H1 (cell line): ENCODE results near the gene PTPN2. TPM values are rescaled to one million over a fixed set of nuclear protein-coding genes. Genes with fewer than 3 reads are reported as not detected.

Experiments used
- CTCF ChIA-PET: fragments of 300-600 bp; sonication (Branson Sonifier 250); formaldehyde crosslinking; loops from one replicate; lab custom pipeline; 2021; ENCODE audit not compliant: partially characterized antibody; lab: Charles Lee
- POLR2A ChIA-PET: fragments of 300-600 bp; sonication (Branson Sonifier 250); formaldehyde crosslinking; loops from one replicate; lab custom pipeline; 2021; ENCODE audit warnings: inconsistent platforms; ENCODE audit not compliant: partially characterized antibody; lab: Charles Lee
- DNase-seq, 2 experiments: peaks; one replicate each; pipeline versions ENCODE4 v3.0.0 to v3.0.0-alpha.2; 2010 to 2022; ENCODE audit warnings: low spot score in 2 of 2, low read depth in 1 of 2, mixed read lengths in 1 of 2
- FAIRE-seq: peaks from 2 replicates; lab custom pipeline; 2011; peaks lifted over from hg19 to GRCh38; lab: Jason Lieb, UNC
- H2AFZ ChIP-seq: 2 replicates; pipeline ENCODE4 v1.8.1; 2012; ENCODE audit warnings: low read length, inconsistent platforms
- H2AK5ac ChIP-seq: 2 replicates; pipeline ENCODE4 v1.6.1; 2013; ENCODE audit warnings: low read depth, low read length
- H2BK120ac ChIP-seq: replicated peaks from 2 replicates; pipeline ENCODE3; 2013; ENCODE audit warnings: low read depth, low read length, inconsistent platforms
- H2BK12ac ChIP-seq: 2 replicates; pipeline ENCODE4 v1.6.1; 2013; ENCODE audit warnings: low read depth, low read length
- H2BK15ac ChIP-seq: 2 replicates; pipeline ENCODE4 v1.6.1; 2013; ENCODE audit warnings: low read length
- H2BK20ac ChIP-seq: 2 replicates; pipeline ENCODE4 v1.6.1; 2013; ENCODE audit warnings: low read length
- H2BK5ac ChIP-seq: 2 replicates; pipeline ENCODE4 v1.6.1; 2013; ENCODE audit warnings: low read depth, low read length
- H3K14ac ChIP-seq: 2 replicates; pipeline ENCODE4 v1.6.1; 2013; ENCODE audit warnings: inconsistent platforms; ENCODE audit not compliant: insufficient read length
- H3K18ac ChIP-seq: 2 replicates; pipeline ENCODE4 v1.6.1; 2013; ENCODE audit warnings: low read length; ENCODE audit errors: extremely low read depth
- H3K23ac ChIP-seq: 2 replicates; pipeline ENCODE4 v1.6.1; 2013; ENCODE audit warnings: inconsistent platforms; ENCODE audit not compliant: insufficient read length
- H3K23me2 ChIP-seq: 2 replicates; pipeline ENCODE4 v1.6.1; 2013; ENCODE audit warnings: low read depth, low read length
- H3K27ac ChIP-seq: 2 replicates; pipeline ENCODE4 v1.6.1; 2011; ENCODE audit warnings: low read depth, low read length, inconsistent platforms
- H3K27me3 ChIP-seq, 4 experiments: replicated peaks in 1 of 4; 1 replicate in 1 of 4; 2 replicates in 3 of 4; pipeline versions ENCODE4 v1.6.1 to v1.8.1; 2011 to 2013; ENCODE audit warnings: low read length in 3 of 4, mild to moderate bottlenecking in 3 of 4, inconsistent platforms in 2 of 4, mixed read lengths in 2 of 4, moderate library complexity in 1 of 4; ENCODE audit not compliant: control insufficient read depth in 3 of 4, insufficient read depth in 3 of 4; ENCODE audit errors: extremely low read depth in 1 of 4
- H3K36me3 ChIP-seq, 4 experiments: 2 replicates each; pipeline versions ENCODE4 v1.6.1 to v1.8.1; 2011 to 2013; ENCODE audit warnings: mild to moderate bottlenecking in 4 of 4, low read length in 3 of 4, moderate library complexity in 2 of 4, control low read depth in 1 of 4, inconsistent platforms in 1 of 4; ENCODE audit not compliant: insufficient read depth in 4 of 4, control insufficient read depth in 2 of 4
- H3K4ac ChIP-seq: replicated peaks from 2 replicates; pipeline ENCODE3; 2013; ENCODE audit warnings: low read length, low read depth, mixed read lengths, inconsistent platforms; ENCODE audit not compliant: insufficient read length
- H3K4me1 ChIP-seq, 4 experiments: replicated peaks in 1 of 4; 1 replicate in 1 of 4; 2 replicates in 3 of 4; pipeline versions ENCODE4 v1.6.1 to v1.8.1; 2011 to 2013; ENCODE audit warnings: low read length in 3 of 4, inconsistent platforms in 2 of 4, mixed read lengths in 1 of 4; ENCODE audit not compliant: insufficient read depth in 4 of 4, control insufficient read depth in 3 of 4
- H3K4me2 ChIP-seq, 2 experiments: 2 replicates each; pipeline versions ENCODE4 v1.6.1 to v1.8.1; 2011 to 2013; ENCODE audit warnings: low read depth in 2 of 2, low read length in 2 of 2, control low read depth in 1 of 2, inconsistent platforms in 1 of 2, mild to moderate bottlenecking in 1 of 2; ENCODE audit not compliant: insufficient read depth in 1 of 2
- H3K4me3 ChIP-seq, 4 experiments: fragments of 200-600, 300-600 bp in 1 of 4; sonication (generic), shearing (Covaris generic), sonication (Bioruptor Twin) in 1 of 4; 2 replicates each; pipeline versions ENCODE4 v1.5.1 to v1.8.1; 2011 to 2016; ENCODE audit warnings: low read length in 4 of 4, low read depth in 3 of 4, control low read depth in 2 of 4, inconsistent platforms in 2 of 4, mild to moderate bottlenecking in 2 of 4, mixed read lengths in 1 of 4, moderate library complexity in 1 of 4; ENCODE audit not compliant: insufficient read depth in 2 of 4; ENCODE audit errors: extremely low read depth in 1 of 4
- H3K56ac ChIP-seq: replicated peaks from 2 replicates; pipeline ENCODE3; 2013; ENCODE audit warnings: low read depth, mild to moderate bottlenecking, mixed read lengths, low read length, inconsistent platforms; ENCODE audit not compliant: insufficient read length
- H3K79me1 ChIP-seq: 2 replicates; pipeline ENCODE4 v1.6.1; 2013; ENCODE audit warnings: low read depth, low read length, control low read depth
- H3K79me2 ChIP-seq, 2 experiments: 2 replicates each; pipeline versions ENCODE4 v1.6.1 to v1.8.1; 2012 to 2013; ENCODE audit warnings: low read length in 2 of 2, mild to moderate bottlenecking in 2 of 2, inconsistent platforms in 1 of 2; ENCODE audit not compliant: insufficient read depth in 2 of 2, control insufficient read depth in 1 of 2
- H3K9ac ChIP-seq, 4 experiments: replicated peaks in 1 of 4; 1 replicate in 1 of 4; 2 replicates in 3 of 4; pipeline versions ENCODE4 v1.6.1 to v1.8.1; 2011 to 2013; ENCODE audit warnings: low read depth in 3 of 4, low read length in 3 of 4, control low read depth in 2 of 4, mild to moderate bottlenecking in 2 of 4, moderate library complexity in 2 of 4, inconsistent platforms in 1 of 4; ENCODE audit errors: extremely low read depth in 1 of 4
- H3K9me3 ChIP-seq, 2 experiments: 2 replicates each; pipeline versions ENCODE4 v1.6.1 to v1.8.1; 2012 to 2013; ENCODE audit warnings: mild to moderate bottlenecking in 2 of 2, moderate library complexity in 2 of 2, control low read depth in 1 of 2, inconsistent platforms in 1 of 2, low read depth in 1 of 2, low read length in 1 of 2, mixed read lengths in 1 of 2; ENCODE audit not compliant: insufficient read depth in 2 of 2
- H4K20me1 ChIP-seq, 2 experiments: replicated peaks in 1 of 2; 2 replicates each; pipeline versions ENCODE3 to v1.8.1; 2011 to 2013; ENCODE audit warnings: inconsistent platforms in 2 of 2, low read length in 2 of 2, mild to moderate bottlenecking in 1 of 2; ENCODE audit not compliant: insufficient read depth in 2 of 2, control insufficient read depth in 1 of 2
- H4K5ac ChIP-seq: 2 replicates; pipeline ENCODE4 v1.6.1; 2013; ENCODE audit warnings: low read length, low read depth, mixed read lengths, inconsistent platforms; ENCODE audit not compliant: insufficient read length
- H4K8ac ChIP-seq: 2 replicates; pipeline ENCODE4 v1.8.0; 2013; ENCODE audit warnings: mild to moderate bottlenecking, moderate library complexity, low read length, inconsistent platforms; ENCODE audit not compliant: insufficient read depth; ENCODE audit errors: extremely low read depth
- H4K91ac ChIP-seq: replicated peaks from 2 replicates; pipeline ENCODE3; 2013; ENCODE audit warnings: low read length, mixed read lengths, inconsistent platforms; ENCODE audit not compliant: insufficient read length
- CBX8 ChIP-seq: fragments of 300-800, 300-1000 bp; sonication (generic); IDR thresholded peaks from 2 replicates; pipeline ENCODE4 v1.7.1; 2016; ENCODE audit warnings: low read depth, low read length, borderline replicate concordance
- MAFK ChIP-seq: IDR thresholded peaks from 2 replicates; pipeline ENCODE4 v1.6.1; 2012; ENCODE audit warnings: low read depth, mild to moderate bottlenecking, improper control_type of control experiment, low read length
- MAX ChIP-seq: IDR thresholded peaks from 2 replicates; pipeline ENCODE4 v1.6.1; 2012; ENCODE audit warnings: inconsistent platforms
- RFX5 ChIP-seq: IDR thresholded peaks from 2 replicates; pipeline ENCODE4 v1.6.1; 2011; ENCODE audit warnings: low read depth, low read length, improper control_type of control experiment, borderline replicate concordance
- SIX5 ChIP-seq: IDR thresholded peaks from 2 replicates; pipeline ENCODE4 v1.6.1; 2011; ENCODE audit warnings: mild to moderate bottlenecking, low read depth, low read length
- YY1 ChIP-seq: IDR thresholded peaks from 2 replicates; pipeline ENCODE4 v1.6.1; 2011; ENCODE audit warnings: low read depth, mild to moderate bottlenecking, low read length
- WGBS, 2 experiments: shearing (Covaris generic) in 1 of 2; methylation state at CpG; one replicate each; pipeline versions ENCODE4 v1.1.6 to v1.1.7; 2013 to 2015; ENCODE audit warnings: low lambda C conversion rate in 2 of 2, mixed read lengths in 2 of 2, inconsistent platforms in 1 of 2, low coverage in 1 of 2, missing lambda C conversion rate in 1 of 2; ENCODE audit not compliant: insufficient replicate concordance in 2 of 2, insufficient coverage in 1 of 2, insufficient read length in 1 of 2; ENCODE audit errors: extremely low coverage in 1 of 2, missing lambda C conversion rate in 1 of 2; 5-methylcytosine and 5-hydroxymethylcytosine counted together
- polyA plus RNA-seq, 7 experiments: library from polyadenylated mRNA; depleted of rRNA in 3 of 7; stranded (reverse) in 5 of 7; unstranded in 2 of 7; fragments of >200 nt in 5 of 7; fragments of 200-250 nt in 2 of 7; gene quantifications; 1 replicate in 5 of 7; 2 replicates in 1 of 7; 4 replicates in 1 of 7; pipeline versions ENCODE4 v1.2.1 to v1.2.3, GENCODE V29; 2011 to 2013; ENCODE audit warnings: missing spikeins in 2 of 7, mixed read lengths in 2 of 7
- total RNA-seq: library from RNA; stranded (reverse); fragmentation: NEBNext Ultra II Directional; extraction: Animal tissue kit (Norgen Biotek cat#: 25700); gene quantifications from 2 replicates; pipeline ENCODE4 v1.2.1, GENCODE V29; 2021

The PTPN2 gene
- total and polyA plus RNA-seq, 2 of the 8 experiments (the other 6 are each of a cell fraction or from before 2014, with no cell fraction given) = 16.4 to 54.0 TPM

- Histone ChIP-seq H2AK5ac (no peak overlapping the region), H3K4me2 (no peak overlapping the region; a peak in 1 of 4 replicates), H3K23ac (no peak overlapping the region), H3K9me3 (no peaks in the 10 kb centered on the region), H2BK15ac (no peak overlapping the region), H4K8ac (no peak overlapping the region), H3K23me2 (no peaks in the 10 kb centered on the region), H3K56ac (no peak overlapping the region), H3K4me1 (peaks cover 5 to 11% (median 9%) of the 10 kb centered on the region in 4 experiments; a peak in 5 of 7 replicates), H3K4me3 (no peak overlapping the region), H4K20me1 (no peaks in the 10 kb centered on the region), H3K27ac (no peak overlapping the region), H2BK120ac (no peak overlapping the region), H2BK20ac (no peak overlapping the region), H3K36me3 (peaks cover 0 to 22% (median 9%) of the 10 kb centered on the region in 4 experiments; a peak in 6 of 8 replicates), H2BK5ac (no peak overlapping the region), H3K79me1 (no peaks in the 10 kb centered on the region; the same call in 1 of the 2 replicates), H3K14ac (no peak overlapping the region), H3K9ac (0 out of 7 replicates have a peak overlapping the region, but pooled peaks of 1 of the 4 experiments have one; percentile 32), H2AFZ (no peak overlapping the region), H3K18ac (no peak overlapping the region), H3K27me3 (no peaks in the 10 kb centered on the region), H2BK12ac (no peak overlapping the region), H4K5ac (no peak overlapping the region), H3K4ac (no peak overlapping the region), H3K79me2 (no peaks in the 10 kb centered on the region), H4K91ac (no peak overlapping the region)
- TF ChIP-seq MAFK = no peak
- no peak for TF ChIP-seq YY1
- TF ChIP-seq RFX5 = no peak
- TF ChIP-seq CBX8 = no peak
- TF ChIP-seq MAX = no peak
- TF ChIP-seq SIX5 = no peak
- ChIA-PET CTCF (no interaction called here), POLR2A (interaction anchor here (1.1 to 1.6 kb wide), 2 partner anchors 9 to 63 kb away, joined by 3 to 4 read pairs; partner anchors contain the start of gene PTPN2)
- WGBS, 2 experiments = 78% methylated on average over 6 of the region's 6 CpGs; no CpG with 5 or more reads in 1 of the 2 experiments
- FAIRE-seq (no peak), DNase-seq (no peak)
Measured at GRCh38 chr18:12820506-12820905, 63.5 kb downstream of the PTPN2 start.
